Endothelial cell (in vitro differentiated cells): Measurements from ENCODE around the gene ANKRD2. TPM values are rescaled to one million over a fixed set of nuclear protein-coding genes. Genes with fewer than 3 reads are reported as not detected.

Source experiments
- DNase-seq: peaks from one replicate; pipeline ENCODE4 v3.0.0; 2021; ENCODE audit warnings: low spot score
- H3K27ac Mint-ChIP-seq: one replicate; pipeline ENCODE4 v1.8.0; 2021; ENCODE audit warnings: mixed read lengths, inconsistent platforms; ENCODE audit not compliant: unreplicated experiment
- H3K27me3 Mint-ChIP-seq: one replicate; pipeline ENCODE4 v1.8.0; 2021; ENCODE audit warnings: mild to moderate bottlenecking, moderate library complexity, mixed read lengths, inconsistent platforms; ENCODE audit not compliant: unreplicated experiment
- H3K36me3 Mint-ChIP-seq: one replicate; pipeline ENCODE4 v1.8.0; 2021; ENCODE audit warnings: mild to moderate bottlenecking, low read depth, mixed read lengths, inconsistent platforms; ENCODE audit not compliant: unreplicated experiment
- H3K4me1 Mint-ChIP-seq: one replicate; pipeline ENCODE4 v1.8.0; 2021; ENCODE audit warnings: mild to moderate bottlenecking, mixed read lengths, inconsistent platforms; ENCODE audit not compliant: unreplicated experiment
- H3K4me3 Mint-ChIP-seq: one replicate; pipeline ENCODE4 v1.8.0; 2021; ENCODE audit warnings: mild to moderate bottlenecking, mixed read lengths, inconsistent platforms; ENCODE audit not compliant: unreplicated experiment
- H3K9me3 Mint-ChIP-seq: one replicate; pipeline ENCODE4 v1.8.0; 2021; ENCODE audit warnings: mixed read lengths, inconsistent platforms; ENCODE audit not compliant: unreplicated experiment
- CTCF ChIP-seq: fragments of 200-600 bp; sonication (generic); IDR thresholded peaks from one replicate; pipeline ENCODE4 v1.5.0; 2021; ENCODE audit warnings: antibody characterized with exemption; ENCODE audit not compliant: unreplicated experiment
- total RNA-seq: library from RNA; stranded (reverse); fragmentation: NEBNext Ultra II Directional; extraction: Animal tissue kit (Norgen Biotek cat#: 25700); gene quantifications from one replicate; pipeline ENCODE4 v1.2.1, GENCODE V29; 2021; ENCODE audit not compliant: unreplicated experiment

The ANKRD2 gene
- total RNA-seq, 1 donor from 2014 or later: 0.33 TPM

DNA sequence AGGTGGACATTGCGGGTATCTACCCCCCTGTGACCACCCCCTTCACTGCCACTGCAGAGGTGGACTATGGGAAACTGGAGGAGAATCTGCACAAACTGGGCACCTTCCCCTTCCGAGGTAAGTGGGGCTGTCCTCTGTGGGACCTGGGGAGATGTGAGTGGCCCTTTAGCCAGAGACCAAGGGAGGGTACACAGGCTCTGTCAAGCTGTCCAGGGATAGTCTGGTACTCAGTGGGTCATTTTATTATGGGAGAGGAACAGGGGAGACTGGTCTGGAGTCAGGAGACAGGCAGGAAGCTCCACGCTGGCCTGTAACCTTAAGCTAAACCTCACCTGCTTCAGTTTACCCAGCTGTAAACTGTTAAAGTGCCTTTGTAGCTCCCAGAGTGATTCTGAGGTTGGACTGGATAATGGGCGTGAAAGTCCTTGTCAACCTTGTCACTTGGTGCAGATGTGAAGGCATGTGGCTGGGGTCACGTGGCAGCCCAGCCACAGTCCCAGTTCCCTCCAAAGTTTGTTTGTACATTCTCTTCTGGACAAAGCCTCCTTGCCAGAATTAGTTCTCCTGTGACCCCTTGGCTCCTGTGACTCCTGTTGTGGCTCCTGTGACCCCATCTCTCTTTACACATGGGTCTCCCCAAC, 12.3 kb downstream of the ANKRD2 start:
- Mint-ChIP-seq H3K4me3 (no peak overlapping the region), H3K36me3 (no peaks in the 10 kb centered on the region), H3K27ac (no peak overlapping the region), H3K4me1 (peaks cover 2% of the 10 kb centered on the region), H3K9me3 (no peaks in the 10 kb centered on the region), H3K27me3 (peaks cover 4% of the 10 kb centered on the region)
- no peak for DNase-seq
- no peak for TF ChIP-seq CTCF

DNA sequence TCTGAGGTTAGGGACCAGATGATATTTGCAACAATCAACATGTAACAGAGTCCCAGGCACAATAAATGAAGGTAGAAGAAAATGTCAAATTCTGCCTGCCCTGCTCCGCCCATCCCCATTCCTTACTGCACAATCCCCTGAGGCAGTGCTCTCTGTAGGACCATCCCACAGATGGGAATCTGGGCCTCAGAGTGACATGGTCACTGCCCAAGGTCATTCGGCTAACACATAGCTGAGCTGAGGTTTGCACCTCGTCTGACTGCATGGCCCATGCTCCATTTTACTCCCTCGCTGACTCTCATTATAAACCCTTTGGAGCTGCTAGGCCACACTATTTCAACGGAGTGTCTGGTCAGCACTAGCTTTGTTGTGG, 12.8 kb downstream of the ANKRD2 start:
- Mint-ChIP-seq H3K9me3 (no peaks in the 10 kb centered on the region), H3K4me1 (peaks cover 2% of the 10 kb centered on the region), H3K27me3 (peaks cover 2% of the 10 kb centered on the region), H3K36me3 (no peaks in the 10 kb centered on the region), H3K27ac (no peak overlapping the region), H3K4me3 (no peak overlapping the region)
- DNase-seq: no peak
- no peak for TF ChIP-seq CTCF

DNA sequence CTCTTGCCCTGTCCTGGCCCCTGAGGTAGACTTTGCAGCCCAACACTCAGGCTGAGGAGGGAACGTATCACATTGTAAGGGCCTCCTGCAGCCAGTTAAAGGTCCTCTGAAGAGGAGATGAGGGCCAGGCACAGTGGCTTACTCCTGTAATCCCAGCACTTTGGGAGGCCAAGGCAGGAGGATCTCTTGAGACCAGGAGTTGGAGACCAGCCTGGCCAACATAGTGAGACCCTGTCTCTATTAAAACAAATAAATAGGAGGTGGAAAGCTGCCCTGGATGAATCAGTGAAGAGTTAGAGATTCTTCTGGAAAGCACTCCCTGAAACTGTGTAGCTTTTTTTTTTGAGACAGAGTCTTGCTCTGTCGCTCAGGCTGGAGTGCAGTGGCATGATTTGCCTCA, 14.6 kb downstream of the ANKRD2 start:
- peaks cover 2% of the 10 kb centered on the region for H3K27me3 Mint-ChIP-seq
- no peak for TF ChIP-seq CTCF
- no peaks in the 10 kb centered on the region for H3K9me3 Mint-ChIP-seq
- H3K36me3 Mint-ChIP-seq: no peaks in the 10 kb centered on the region
- DNase-seq: no peak
- H3K4me1 Mint-ChIP-seq: peaks cover 2% of the 10 kb centered on the region
- no peak overlapping the region for H3K4me3 Mint-ChIP-seq
- H3K27ac Mint-ChIP-seq: no peak overlapping the region

DNA sequence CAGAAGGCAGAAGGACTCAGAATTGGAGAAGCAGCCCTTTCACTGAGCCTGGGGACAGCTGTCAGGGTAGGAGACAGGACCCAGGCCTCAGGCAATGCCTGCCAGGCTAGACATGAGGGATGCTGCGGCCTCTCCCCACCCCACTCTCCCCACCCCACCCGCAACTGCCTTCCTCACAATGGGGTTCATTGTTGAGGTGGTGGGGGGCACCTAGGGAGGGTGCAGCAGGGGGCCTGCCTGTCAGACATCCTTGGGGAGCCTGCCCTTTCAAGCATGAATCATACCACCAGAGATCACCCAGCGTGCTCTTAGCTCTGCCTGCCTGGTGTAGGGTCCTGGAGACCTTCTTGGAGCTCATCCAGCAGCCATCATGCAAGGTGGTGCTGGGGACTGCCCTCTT, 16.9 kb downstream of the ANKRD2 start, which contains the start of gene C10orf62:
Gene C10orf62 (plus strand): TSS at position 243 of the 400 bp plus-strand sequence. CDS start 177 bp downstream, outside the sequence.
- TF ChIP-seq CTCF: no peak

DNA sequence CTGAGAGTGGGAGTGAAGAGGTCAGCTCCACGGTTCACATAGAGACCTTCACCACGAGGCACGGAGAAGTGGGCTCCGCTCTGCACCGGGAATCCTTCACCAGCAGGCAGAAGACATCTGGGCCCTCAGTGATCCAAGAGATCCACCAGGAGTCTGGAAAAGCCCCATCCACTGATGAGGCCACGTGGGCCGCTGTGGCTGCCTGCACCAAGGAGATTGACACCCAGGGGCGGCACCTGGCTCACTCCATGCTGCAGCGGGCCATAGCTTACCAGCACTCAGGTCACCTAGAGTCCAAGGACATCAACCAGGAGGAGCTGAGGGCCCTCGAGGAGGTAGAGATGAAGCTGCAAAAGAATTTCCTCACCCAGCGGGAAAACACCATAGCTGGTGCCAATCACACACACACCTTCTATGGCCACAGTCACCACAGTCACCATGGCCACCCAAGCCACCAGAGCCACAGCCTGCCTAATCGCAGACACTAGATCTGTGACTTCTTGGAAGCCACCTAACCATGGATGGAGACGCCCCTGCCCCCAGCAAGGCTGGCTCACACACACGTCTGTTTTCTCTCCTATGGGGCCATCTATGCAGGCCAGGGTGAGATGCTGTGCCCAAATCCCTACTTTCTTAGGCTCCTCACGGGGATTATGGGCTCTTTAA, 17.6 kb downstream of the ANKRD2 start:
- Mint-ChIP-seq H3K27ac (no peak overlapping the region), H3K4me1 (no peaks in the 10 kb centered on the region), H3K36me3 (no peaks in the 10 kb centered on the region), H3K4me3 (no peak overlapping the region), H3K27me3 (peaks cover 1% of the 10 kb centered on the region), H3K9me3 (no peaks in the 10 kb centered on the region)
- TF ChIP-seq CTCF: no peak
- no peak for DNase-seq

More for the DNA sequence above, 16.9 kb downstream of the ANKRD2 start, which contains the start of gene C10orf62:
- Mint-ChIP-seq H3K4me1 (no peaks in the 10 kb centered on the region), H3K27ac (no peak within 1 kb of the TSS), H3K9me3 (no peaks in the 10 kb centered on the region), H3K27me3 (peaks cover 1% of the 10 kb centered on the region), H3K4me3 (no peak within 1 kb of the TSS), H3K36me3 (no peaks in the 10 kb centered on the region)
- no peak for DNase-seq
